Prostate gland (tissue), 2 donors: ENCODE data around the gene PODN.

Source experiments
- CTCF ChIP-seq, 4 experiments: fragments of 200-600 bp in 2 of 4; fragments of 450-650 bp in 2 of 4; sonication (generic) in 2 of 4; IDR thresholded peaks; 1 replicate in 3 of 4; 2 replicates in 1 of 4; pipeline ENCODE4 v1.5.1; 2016 to 2019; ENCODE audit warnings: antibody characterized with exemption in 4 of 4, mild to moderate bottlenecking in 2 of 4, moderate library complexity in 2 of 4
- POLR2A ChIP-seq: fragments of 450-650 bp; IDR thresholded peaks from one replicate; pipeline ENCODE4 v1.6.1; 2016; ENCODE audit warnings: antibody characterized with exemption, mild to moderate bottlenecking
- POLR2AphosphoS5 ChIP-seq: sonication (generic); formaldehyde crosslinking; IDR thresholded peaks from one replicate; pipeline ENCODE4 v1.6.1; 2017; ENCODE audit warnings: antibody characterized with exemption

- TF ChIP-seq CTCF (IDR thresholded peaks at IDR 0.05) = no peak
- TF ChIP-seq POLR2A = no peak
- no peak for TF ChIP-seq POLR2AphosphoS5
Measured at GRCh38 chr1:53093451-53093754, 31.4 kb downstream of the PODN start.
